HUDEP-2 (cell line): ENCODE measurements around the gene NOP9.

ENCODE experiments used
- DNase-seq, 76 experiments: peaks; one replicate each; lab custom pipeline; 2025; ENCODE audit not compliant: unreplicated experiment in 76 of 76; lab: John Stamatoyannopoulos, UW

Gene NOP9

GRCh38 chr14:24307156-24307574, 7.5 kb downstream of the NOP9 start:
- no peak for DNase-seq

- DNase-seq = peak in 47 of 76 experiments; percentile 5 to 62 (median 33)
Observed at GRCh38 chr14:24307575-24308341, 8.1 kb downstream of the NOP9 start, which contains the start of gene CIDEB. Gene CIDEB (minus strand): TSS chr14:24307977. CDS start chr14:24307858, 119 bp downstream.

- DNase-seq = no peak
Observed at GRCh38 chr14:24308342-24309124, 8.9 kb downstream of the NOP9 start.

- DNase-seq = no peak
Observed at GRCh38 chr14:24309538-24310264, 10.1 kb downstream of the NOP9 start, which contains the start of gene LTB4R2. Gene LTB4R2 (plus strand): TSS chr14:24310140. CDS start chr14:24310665, 525 bp downstream.

GRCh38 chr14:24310265-24310645, 10.6 kb downstream of the NOP9 start:
- peak in 65 of 76 experiments; percentile 13 to 82 (median 63) for DNase-seq

GRCh38 chr14:24310646-24311604, 11.3 kb downstream of the NOP9 start, which contains the start of gene LTB4R:
Gene LTB4R (plus strand): TSS chr14:24311502. CDS start chr14:24315652, 4,150 bp downstream.
- peak in 69 of 76 experiments; percentile 27 to 85 (median 70) for DNase-seq

GRCh38 chr14:24311837-24312615, 12.4 kb downstream of the NOP9 start:
- DNase-seq = no peak

GRCh38 chr14:24312736-24313507, 13.3 kb downstream of the NOP9 start:
- DNase-seq = no peak

GRCh38 chr14:24313913-24314312, 14.3 kb downstream of the NOP9 start:
- no peak for DNase-seq

GRCh38 chr14:24314377-24315193, 14.9 kb downstream of the NOP9 start:
- no peak for DNase-seq

- no peak for DNase-seq
Observed at GRCh38 chr14:24315243-24315806, 15.7 kb downstream of the NOP9 start.

GRCh38 chr14:24315807-24316596, 16.4 kb downstream of the NOP9 start:
- peak in 10 of 76 experiments; percentile 4 to 65 (median 36) for DNase-seq

GRCh38 chr14:24316597-24316950, 16.9 kb downstream of the NOP9 start:
- DNase-seq = peak in 1 of 76 experiments; percentile 10

GRCh38 chr14:24317141-24317928, 17.7 kb downstream of the NOP9 start:
- DNase-seq = peak in 1 of 76 experiments; percentile 2

GRCh38 chr14:24321212-24321975, 21.7 kb downstream of the NOP9 start:
- no peak for DNase-seq
